NCI-H345 treated with DMSO at 0.1 percent for 48 hours (cell line): ENCODE measurements around the gene RXFP2.

ENCODE experiments used
- DNase-seq: peaks from one replicate; lab custom pipeline; 2025; ENCODE audit not compliant: unreplicated experiment; lab: John Stamatoyannopoulos, UW

Gene RXFP2

DNA sequence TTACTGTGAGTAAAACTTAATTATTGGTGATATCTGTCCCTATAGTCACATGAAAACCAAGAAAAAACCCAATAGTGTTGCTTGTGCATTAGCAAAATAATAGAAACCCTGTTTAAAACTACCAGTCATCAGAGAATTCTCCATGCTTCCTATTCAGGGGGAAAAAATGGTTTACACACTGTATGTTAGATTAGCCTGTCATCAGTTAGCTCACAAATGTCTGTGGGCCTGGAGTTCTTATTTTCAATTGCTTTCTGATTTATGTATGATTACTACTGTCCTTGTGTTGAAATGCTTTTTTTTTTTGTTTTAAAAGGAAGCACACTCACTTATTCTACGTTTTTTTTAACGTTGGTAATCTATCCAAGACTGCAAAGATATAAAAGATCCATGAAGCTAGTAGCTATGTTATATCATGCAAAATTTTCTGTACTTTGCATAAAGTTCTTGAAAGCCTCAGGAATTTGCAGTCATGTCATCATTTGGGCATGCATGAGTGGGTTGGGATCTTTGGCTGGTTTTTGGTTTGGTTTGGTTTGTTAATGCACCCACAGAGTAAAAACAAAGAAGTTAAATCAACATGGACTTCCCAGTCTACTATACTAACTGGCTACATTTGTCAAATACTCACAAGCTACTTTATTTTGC is 25.9 kb downstream of the RXFP2 start:
- no peak for DNase-seq

DNA sequence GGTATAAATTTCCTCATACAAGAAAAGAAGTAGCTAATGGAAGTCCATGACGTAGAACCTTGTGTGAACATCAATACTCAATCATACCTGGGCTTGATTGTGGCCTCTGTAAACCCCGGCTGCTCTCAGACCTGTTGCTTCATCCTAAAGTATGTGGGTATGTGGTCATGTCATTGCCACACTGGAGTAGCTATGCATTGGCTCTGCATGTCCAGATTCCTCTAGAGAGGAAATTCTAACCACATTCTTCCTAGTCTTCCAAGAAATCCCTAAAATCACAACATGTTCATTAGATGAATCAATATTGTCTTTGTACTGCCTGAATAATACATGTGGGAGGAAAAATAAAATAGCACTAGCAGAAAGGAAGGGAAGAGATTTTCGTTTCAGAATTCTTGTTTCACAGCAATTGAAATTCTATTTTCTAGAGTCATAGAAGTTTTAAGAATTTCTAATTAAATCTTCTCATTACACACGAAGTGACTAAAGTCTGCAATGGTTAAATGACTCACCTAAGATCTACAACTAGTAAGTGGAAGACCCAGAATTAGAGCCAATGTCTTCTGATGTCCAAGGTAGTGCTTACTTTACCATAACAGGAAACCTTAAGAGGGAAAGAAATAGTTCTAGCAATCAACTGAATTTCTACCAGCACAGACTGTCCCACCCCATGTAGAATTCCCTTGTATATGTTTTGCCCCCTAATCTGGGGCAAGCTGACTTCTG is 28.0 kb downstream of the RXFP2 start:
- no peak for DNase-seq

DNA sequence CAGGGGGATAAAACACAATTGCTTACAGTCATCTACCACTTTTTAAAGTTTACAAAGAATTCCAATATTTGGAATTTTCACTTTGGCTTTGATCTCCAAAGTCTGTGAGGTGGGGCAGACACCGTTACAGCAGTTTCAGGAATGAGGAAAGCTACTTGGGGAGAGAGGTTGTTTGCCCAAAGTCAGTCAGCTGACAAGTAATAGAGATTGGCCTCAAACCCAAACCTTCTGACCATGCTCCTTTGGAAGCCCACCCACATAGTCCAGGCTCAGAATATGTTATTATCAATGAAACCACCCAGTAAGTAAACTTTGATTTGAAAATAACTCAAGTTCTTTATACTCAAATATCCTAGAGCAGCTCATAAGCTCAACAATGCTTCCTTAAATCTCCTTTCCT is 29.0 kb downstream of the RXFP2 start:
- no peak for DNase-seq

DNA sequence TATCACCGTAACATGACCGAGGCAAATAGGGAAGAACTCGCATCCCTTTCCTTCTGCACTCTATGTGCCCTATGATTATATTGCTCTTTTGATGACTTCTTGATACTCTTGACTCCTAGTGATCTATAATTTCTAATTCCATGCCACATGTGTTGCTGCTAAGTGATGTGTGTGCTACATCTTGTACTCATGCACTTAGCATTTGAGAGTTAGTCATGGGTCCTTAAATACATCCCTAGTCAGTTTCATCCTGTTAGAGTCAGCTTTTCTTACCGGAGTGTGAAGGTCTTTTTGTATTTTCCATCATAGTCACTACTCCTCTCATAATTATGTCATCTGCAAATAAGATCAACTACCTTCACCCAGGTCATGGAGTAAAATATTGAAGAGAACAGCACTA is 30.2 kb downstream of the RXFP2 start:
- DNase-seq: no peak

DNA sequence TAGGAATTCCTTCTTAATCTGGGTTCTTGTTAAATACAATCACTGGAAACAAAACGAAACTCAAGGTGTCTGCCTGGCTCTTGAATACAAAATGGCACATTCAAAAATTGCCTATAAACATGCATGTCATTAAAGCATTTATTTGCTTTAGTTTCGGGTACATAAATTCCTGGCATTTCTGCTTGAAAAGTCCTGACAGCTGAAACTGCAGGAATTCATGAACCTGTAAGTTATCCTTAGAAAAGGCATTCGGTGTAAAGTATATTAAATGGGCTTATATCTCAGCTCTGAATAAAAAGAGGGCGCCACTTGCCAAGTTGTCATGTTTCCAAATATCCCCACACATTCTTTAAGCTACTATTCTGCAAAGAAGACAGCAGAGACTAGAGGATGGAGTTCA is 32.9 kb downstream of the RXFP2 start:
- DNase-seq: no peak

DNA sequence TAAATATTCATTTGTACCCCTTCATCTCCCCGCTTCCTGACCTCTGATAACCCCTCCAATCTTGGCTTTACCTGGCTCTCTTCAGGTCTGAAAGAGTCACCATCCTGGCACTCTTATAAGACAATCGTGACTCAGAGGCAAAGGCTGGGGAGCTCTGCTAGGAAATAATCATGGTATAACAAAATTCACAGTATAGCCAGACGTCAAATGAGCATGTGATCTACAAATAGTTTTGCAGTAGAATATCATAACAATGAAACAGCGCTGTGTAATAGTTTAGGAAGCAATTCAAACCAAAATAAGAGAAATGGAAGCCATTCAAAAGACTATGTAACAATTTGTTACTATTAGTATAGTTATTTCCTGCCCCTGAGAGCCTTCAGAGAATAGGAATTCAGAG is 34.2 kb downstream of the RXFP2 start:
- DNase-seq: no peak

DNA sequence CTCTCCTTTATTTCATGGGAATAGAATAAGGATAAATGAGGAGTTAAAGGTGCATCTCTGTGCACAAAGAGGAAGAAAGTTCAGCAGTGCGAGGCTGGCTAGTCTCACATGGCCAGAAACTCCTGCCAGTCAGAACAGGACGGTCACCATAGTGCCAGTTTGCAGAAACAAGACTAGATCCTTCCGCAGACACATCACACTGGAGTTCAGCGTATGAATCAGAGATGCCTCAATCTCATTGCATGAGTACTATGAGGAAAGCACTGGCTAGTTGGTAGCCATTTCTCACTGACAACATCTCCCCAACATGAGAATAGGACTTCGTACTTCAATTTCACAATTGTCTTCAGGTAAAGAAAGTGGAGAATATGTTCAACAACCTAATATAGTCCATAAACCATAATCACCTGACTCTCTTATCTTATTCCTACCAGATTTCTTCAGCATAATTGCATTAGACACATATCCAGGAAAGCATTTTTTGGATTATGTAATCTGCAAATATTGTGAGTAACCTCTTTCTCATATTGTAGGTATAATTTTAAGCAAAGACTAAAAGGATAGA is 34.9 kb downstream of the RXFP2 start:
- DNase-seq: no peak

DNA sequence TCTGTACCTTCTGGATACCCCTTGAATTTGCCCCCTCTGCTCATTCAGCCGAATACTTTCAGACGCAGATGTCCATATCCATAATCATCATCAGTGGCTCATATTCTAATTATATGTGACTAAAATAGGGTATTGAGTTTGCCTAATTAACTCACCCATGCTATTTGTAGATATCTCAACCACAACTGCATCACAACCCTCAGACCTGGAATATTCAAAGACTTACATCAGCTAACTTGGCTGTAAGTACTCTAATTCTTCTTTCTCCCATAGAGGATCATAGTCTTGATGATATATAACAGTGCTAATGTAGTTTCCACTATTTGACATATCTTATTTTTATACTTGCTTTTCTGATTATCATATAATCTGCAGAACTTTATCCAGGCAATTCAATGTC is 35.8 kb downstream of the RXFP2 start:
- no peak for DNase-seq

DNA sequence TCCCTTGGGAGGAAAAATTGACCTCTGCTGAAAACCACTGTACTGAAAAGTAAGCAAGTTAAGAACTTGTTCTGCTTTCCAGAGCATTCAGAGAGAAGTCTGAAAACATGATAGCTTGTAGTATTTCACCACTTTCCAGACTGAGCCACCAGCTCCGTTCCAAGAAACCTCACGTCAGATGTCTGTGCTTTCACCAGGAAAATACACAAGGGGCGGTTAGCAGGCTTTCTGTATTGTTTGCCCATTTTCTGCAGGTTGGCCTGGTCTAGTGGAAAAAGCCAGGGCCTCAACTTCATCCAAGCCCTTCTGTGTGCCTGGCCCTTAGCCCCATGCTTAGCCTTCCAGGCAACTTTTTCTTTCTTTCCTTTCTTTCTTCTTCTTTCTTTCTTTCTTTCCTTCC is 36.4 kb downstream of the RXFP2 start:
- DNase-seq: no peak

DNA sequence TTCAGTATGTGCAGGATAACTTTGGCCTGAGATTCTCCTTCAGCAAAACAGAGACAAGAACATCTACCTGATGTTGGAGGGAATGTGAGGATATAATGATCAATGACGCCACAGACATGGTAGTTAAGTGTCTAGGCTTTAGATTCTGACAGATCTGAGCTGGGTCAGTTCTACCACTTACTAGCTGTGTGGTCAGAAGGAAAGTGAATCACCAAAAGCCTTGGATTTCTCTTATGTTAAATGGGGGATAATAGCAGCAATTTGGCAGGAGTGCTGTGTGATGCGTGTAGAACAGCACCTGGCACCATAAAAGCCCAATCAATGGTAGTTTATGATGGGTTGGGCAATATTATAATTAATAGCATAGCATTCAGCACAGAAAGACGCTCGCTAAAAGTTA is 41.7 kb downstream of the RXFP2 start:
- DNase-seq: no peak

DNA sequence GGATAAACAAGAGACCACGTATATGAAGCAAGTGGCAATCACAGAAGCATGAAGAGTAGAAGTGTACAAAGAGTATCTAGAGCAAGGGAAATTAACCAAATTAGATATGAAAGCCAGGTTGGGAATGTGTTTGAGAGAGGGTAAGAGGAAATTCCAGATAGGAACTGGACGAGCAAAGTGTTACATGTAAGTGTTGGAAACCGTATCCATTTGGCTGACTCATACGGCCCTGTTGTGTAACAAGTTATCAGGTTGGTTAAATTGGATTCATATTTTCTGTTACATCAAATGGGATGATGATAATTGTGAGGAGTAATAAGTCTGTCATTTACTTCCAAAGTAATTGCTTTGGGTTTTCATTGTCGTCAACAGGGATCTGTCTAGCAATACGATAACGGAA is 46.7 kb downstream of the RXFP2 start:
- no peak for DNase-seq

DNA sequence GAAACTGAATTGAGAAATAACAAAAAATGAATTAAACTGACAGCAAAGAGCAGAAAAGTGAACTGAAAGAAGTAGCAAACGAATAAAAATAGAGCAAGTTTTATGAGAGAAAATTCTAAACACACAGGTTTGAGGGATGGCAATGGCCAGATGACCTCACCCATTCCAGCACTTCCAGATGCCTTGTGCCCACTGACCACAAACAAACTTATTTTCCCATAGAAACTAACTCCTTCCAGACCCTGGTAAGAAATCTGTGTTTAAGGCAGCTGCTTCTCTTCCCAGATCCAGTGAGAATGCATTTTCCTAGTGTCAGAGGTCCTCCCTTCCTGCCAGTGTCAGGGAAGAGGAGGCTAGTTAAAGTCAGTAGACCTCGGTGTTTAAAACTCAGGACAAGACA is 51.7 kb downstream of the RXFP2 start:
- no peak for DNase-seq

DNA sequence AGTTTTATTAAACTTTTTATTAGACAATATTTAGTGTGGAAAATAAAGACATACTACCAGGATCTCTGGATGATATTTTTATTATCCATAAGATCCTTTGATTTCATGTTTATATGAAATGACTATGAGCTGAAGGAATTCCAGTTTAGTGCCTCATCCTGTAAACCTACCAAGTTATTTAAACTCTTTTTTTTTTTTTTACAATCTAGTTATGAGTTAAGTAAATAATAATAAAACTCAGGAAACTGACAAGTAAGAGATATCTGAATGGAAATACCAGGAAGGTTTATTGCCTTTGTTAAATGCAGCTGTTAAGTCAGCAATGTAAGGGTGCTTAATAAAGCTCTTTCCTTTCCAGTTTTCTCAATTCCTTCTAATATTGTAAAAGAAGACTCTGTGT is 53.9 kb downstream of the RXFP2 start:
- DNase-seq: no peak

DNA sequence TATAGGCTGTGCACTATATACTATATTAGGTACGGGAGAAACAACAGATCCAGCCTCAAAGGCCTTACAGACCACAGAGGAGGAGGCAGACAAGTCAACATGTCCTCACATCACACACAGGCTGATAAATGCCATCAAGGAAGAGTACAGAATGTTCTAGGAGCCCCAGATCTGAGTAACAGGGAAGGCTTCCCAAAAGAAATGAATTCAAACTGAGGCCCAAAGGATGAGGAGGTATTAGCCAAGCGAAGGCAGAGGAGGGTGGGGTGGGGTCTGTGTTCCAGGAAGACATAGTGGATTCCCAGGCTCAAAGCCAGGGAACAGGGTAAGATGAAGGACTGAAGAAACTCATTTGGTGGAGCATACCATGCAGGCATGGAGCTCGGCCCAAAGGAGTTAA is 55.1 kb downstream of the RXFP2 start:
- no peak for DNase-seq

DNA sequence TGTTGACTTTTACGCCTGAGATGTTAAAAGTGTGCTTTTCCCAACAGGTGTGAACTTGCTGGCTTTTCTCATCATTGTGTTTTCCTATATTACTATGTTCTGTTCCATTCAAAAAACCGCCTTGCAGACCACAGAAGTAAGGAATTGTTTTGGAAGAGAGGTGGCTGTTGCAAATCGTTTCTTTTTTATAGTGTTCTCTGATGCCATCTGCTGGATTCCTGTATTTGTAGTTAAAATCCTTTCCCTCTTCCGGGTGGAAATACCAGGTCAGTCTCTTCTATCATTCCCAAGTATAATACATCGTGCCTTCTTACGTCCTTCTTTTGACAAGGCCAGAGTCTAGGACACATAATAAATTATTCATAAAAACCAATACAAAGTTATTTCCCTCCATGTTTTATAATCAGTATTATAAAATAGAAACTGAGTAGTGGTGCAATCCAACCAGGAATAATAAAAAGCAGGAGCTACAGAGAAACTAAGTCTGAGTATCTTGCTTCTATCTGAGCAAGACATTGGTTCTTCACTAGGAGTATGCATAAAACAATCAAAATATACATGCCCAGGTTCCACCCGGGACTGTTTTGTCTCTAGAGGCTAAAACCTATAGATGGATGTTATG is 57.9 kb downstream of the RXFP2 start:
- no peak for DNase-seq

DNA sequence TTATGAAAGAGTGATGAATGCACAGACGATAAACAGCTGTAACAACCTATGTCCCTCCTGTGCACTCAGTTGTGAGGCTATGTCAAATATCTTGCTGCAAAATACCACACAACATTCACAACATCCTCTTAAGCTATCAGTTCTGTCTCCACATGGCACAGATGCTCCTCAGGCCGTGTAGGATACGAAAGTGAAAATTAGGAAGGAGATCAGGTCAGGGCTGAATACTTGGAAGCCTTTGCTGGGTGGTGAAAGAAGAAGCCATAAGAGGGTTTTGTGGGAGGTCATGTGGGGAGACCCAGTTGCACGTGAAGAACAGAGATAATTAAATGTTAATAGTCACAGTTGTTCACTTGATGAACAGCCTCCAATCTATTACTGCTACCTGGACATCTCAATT is 58.9 kb downstream of the RXFP2 start:
- no peak for DNase-seq

DNA sequence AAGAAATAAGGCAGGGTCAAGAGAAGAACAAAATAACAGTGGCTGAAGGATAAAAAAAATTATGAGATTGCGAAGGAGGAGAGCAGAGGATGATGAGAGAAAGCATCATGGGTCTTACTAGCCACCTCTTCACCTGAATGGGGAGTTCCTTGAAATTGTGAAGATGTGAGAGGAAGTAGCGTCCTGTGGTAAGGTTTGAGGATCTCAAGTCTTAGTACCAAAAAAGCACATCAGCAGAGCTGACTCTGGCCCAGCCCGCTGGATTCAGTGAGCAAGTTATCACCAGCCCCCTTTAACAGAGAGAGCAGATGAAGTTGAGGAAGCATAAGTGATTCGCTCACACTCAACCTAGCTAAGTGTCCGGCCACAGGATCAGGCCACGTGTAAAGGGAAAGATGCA is 61.8 kb downstream of the RXFP2 start:
- no peak for DNase-seq

DNA sequence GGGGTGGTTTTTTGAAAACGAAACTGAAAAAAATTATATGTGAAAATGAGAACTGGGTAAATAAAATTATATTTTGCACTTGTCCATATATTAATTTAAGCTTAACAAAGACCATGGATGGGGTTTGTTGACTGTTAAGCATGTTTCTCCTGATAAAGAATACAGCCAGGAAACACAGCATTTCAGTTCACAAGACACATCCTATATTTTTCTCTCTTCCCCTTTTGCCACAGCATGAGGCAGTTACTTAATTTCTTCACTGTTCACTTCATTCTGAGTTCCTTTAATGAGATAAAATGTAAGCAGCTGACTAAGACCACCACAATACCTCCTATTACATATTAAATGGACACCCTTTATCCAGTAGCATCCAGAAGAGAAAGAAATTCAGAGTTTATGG is 64.0 kb downstream of the RXFP2 start:
- no peak for DNase-seq

DNA sequence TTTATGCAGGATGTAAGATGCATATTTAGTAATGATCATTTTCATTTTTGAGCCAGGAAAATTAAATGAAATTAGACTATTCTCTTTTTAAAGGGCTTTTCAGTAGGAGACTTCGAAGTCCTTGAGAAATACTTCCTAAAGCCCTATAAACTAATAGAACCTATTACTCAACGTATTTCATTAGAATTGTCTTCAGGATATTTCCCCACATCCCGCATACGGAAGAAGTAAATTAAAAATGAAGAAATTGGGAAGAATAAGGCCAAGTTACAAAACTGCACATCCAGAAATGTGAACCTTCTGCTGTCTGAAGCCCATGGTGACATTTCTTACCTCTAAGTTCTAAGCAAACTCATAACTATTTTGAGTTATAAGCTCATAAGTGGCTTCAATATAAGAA is 66.5 kb downstream of the RXFP2 start:
- DNase-seq: no peak

DNA sequence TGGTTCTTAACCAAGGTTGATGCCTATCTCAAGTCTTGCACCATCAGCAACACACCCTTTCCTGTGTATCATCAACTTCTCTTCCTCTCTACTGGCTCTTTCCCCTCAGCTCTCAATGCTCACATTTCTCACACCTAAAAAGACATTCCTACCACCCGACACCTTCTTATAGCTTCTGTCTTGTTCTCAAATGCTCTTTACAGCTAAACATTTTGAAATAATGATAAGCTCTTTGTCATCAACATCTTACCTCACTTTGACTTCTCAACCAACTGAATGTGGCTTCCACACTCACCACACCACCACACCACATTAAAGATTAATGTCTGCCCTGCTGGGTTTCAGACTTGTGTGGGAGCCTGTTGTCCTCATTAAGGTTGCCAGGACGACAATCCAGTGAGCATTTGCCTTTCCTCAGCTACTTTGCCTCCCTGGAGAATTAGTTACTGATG is 67.8 kb downstream of the RXFP2 start:
- no peak for DNase-seq

DNA sequence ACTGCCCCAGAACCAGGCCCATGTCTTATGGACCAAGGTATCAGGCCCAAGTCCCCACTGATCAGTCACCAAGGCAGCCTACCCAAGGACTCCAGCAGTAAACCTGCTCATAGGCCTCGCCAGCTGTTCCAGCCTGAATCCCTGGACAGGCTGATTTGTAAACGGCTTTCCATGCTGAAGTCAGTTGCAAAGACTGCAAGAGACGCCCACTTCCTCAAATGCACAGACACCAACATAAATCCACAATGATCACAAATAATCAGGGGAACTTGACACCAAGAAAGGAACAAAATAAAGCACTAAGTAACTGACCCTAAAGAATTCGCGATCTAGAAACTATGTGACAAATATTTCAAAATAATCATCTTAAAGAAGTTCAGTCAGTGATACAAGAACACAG is 75.2 kb downstream of the RXFP2 start:
- DNase-seq: no peak
